KMS-11 (cell line): Measurements from ENCODE around the gene CACNA1D.

Experiments
- H2AFZ ChIP-seq: fragments of 200-600 bp; sonication (generic); 2 replicates; pipeline ENCODE4 v1.6.1; 2016; ENCODE audit warnings: antibody characterized with exemption, mixed run types, low read depth
- H3K27ac ChIP-seq: fragments of 200-600 bp; sonication (generic); 2 replicates; pipeline ENCODE4 v1.6.1; 2016; ENCODE audit warnings: mild to moderate bottlenecking, mixed run types
- H3K27me3 ChIP-seq: fragments of 200-600 bp; sonication (generic); 2 replicates; pipeline ENCODE4 v1.6.1; 2017; ENCODE audit warnings: mild to moderate bottlenecking, low read depth, mixed run types, moderate library complexity; ENCODE audit not compliant: insufficient read depth
- H3K36me3 ChIP-seq: fragments of 200-600 bp; sonication (generic); 2 replicates; pipeline ENCODE4 v1.6.1; 2017; ENCODE audit warnings: mild to moderate bottlenecking, mixed run types; ENCODE audit not compliant: insufficient read depth
- H3K4me1 ChIP-seq: fragments of 200-600 bp; sonication (generic); 2 replicates; pipeline ENCODE4 v1.6.1; 2016; ENCODE audit warnings: mild to moderate bottlenecking, low read depth, mixed run types; ENCODE audit not compliant: poor library complexity, severe bottlenecking
- H3K4me2 ChIP-seq: fragments of 200-600 bp; sonication (generic); 2 replicates; pipeline ENCODE4 v1.7.0; 2016; ENCODE audit warnings: mild to moderate bottlenecking, mixed run types
- H3K4me3 ChIP-seq: fragments of 200-600 bp; sonication (generic); IDR thresholded peaks from 2 replicates; pipeline ENCODE4 v1.6.1; 2017; ENCODE audit warnings: low read depth, low read length, mixed read lengths; ENCODE audit not compliant: insufficient read depth
- H3K79me2 ChIP-seq: fragments of 200-600 bp; sonication (generic); 2 replicates; pipeline ENCODE4 v1.6.1; 2016; ENCODE audit warnings: low read depth, mixed run types; ENCODE audit not compliant: insufficient read depth
- H3K9ac ChIP-seq: fragments of 200-600 bp; sonication (generic); 2 replicates; pipeline ENCODE4 v1.6.1; 2016; ENCODE audit warnings: mild to moderate bottlenecking, mixed run types
- H4K20me1 ChIP-seq: fragments of 200-600 bp; sonication (generic); 2 replicates; pipeline ENCODE4 v1.6.1; 2016; ENCODE audit warnings: mild to moderate bottlenecking, mixed run types; ENCODE audit not compliant: insufficient read depth
- CTCF ChIP-seq: fragments of 200-600 bp; sonication (generic); conservative IDR thresholded peaks from 2 replicates; pipeline ENCODE4 v1.6.1; 2017; ENCODE audit warnings: low read depth, mild to moderate bottlenecking, antibody characterized with exemption, low read length, moderate library complexity, mixed read lengths

Gene CACNA1D

DNA sequence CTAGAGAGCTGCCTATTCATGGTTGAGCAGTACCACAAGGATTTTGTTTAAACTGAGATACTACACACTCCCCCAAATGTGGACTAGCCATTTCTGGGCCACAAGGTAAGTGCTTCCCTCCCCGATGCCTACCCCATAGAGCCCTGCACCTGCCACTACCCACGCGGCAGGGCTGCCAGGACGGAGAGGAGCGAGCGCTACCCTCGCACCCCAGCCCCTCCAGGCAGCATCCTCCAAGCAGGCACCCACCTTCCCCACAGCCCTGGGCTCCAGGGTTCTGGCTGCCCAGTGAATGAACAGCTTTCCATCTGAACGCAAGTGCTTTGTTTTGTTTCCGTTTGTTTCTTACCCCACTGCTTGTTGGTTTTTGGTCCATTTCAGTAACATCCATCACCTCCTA, 292.6 kb downstream of the CACNA1D start:
- TF ChIP-seq CTCF = no peak

GRCh38 chr3:53788038-53788437, 293.6 kb downstream of the CACNA1D start:
- no peak for TF ChIP-seq CTCF
- Histone ChIP-seq H3K4me2 (no peak overlapping the region), H3K4me3 (no peak overlapping the region), H3K79me2 (no peaks in the 10 kb centered on the region), H3K27me3 (no peaks in the 10 kb centered on the region), H2AFZ (no peak overlapping the region), H3K9ac (no peak overlapping the region), H4K20me1 (no peaks in the 10 kb centered on the region), H3K36me3 (no peaks in the 10 kb centered on the region), H3K4me1 (no peaks in the 10 kb centered on the region), H3K27ac (no peak overlapping the region)

More for the DNA sequence above, 292.6 kb downstream of the CACNA1D start:
- H3K27ac ChIP-seq = no peak overlapping the region
- H4K20me1 ChIP-seq = no peaks in the 10 kb centered on the region
- no peaks in the 10 kb centered on the region for H3K36me3 ChIP-seq
- no peak overlapping the region for H3K4me3 ChIP-seq
- no peaks in the 10 kb centered on the region for H3K27me3 ChIP-seq
- H3K79me2 ChIP-seq = no peaks in the 10 kb centered on the region
- no peak overlapping the region for H3K4me2 ChIP-seq
- H2AFZ ChIP-seq = no peak overlapping the region
- no peak overlapping the region for H3K9ac ChIP-seq
- H3K4me1 ChIP-seq = no peaks in the 10 kb centered on the region

GRCh38 chr3:53789459-53789858, 295.0 kb downstream of the CACNA1D start:
- no peaks in the 10 kb centered on the region for H3K36me3 ChIP-seq
- H3K27ac ChIP-seq = no peak overlapping the region
- no peaks in the 10 kb centered on the region for H3K4me1 ChIP-seq
- no peaks in the 10 kb centered on the region for H3K79me2 ChIP-seq
- H3K4me2 ChIP-seq = no peak overlapping the region
- H4K20me1 ChIP-seq = no peaks in the 10 kb centered on the region
- H3K27me3 ChIP-seq = no peaks in the 10 kb centered on the region
- H2AFZ ChIP-seq = no peak overlapping the region
- no peak for TF ChIP-seq CTCF
- H3K4me3 ChIP-seq = no peak overlapping the region
- H3K9ac ChIP-seq = no peak overlapping the region

- no peak overlapping the region for H2AFZ ChIP-seq
- H3K36me3 ChIP-seq = no peaks in the 10 kb centered on the region
- no peaks in the 10 kb centered on the region for H4K20me1 ChIP-seq
- H3K4me3 ChIP-seq = no peak overlapping the region
- TF ChIP-seq CTCF = no peak
- no peaks in the 10 kb centered on the region for H3K79me2 ChIP-seq
- no peak overlapping the region for H3K9ac ChIP-seq
- no peaks in the 10 kb centered on the region for H3K27me3 ChIP-seq
- H3K27ac ChIP-seq = no peak overlapping the region
- H3K4me1 ChIP-seq = no peaks in the 10 kb centered on the region
- no peak overlapping the region for H3K4me2 ChIP-seq
These were observed 296.1 kb downstream of the CACNA1D start for GRCh38 chr3:53790470-53790869.
